Parathyroid adenoma (tissue), 2 donors: ENCODE measurements around the gene TMEM221.

ENCODE experiments used
- H2AFZ ChIP-seq: fragments of 300-600 bp; sonication (generic); one replicate; pipeline ENCODE4 v1.7.0; 2017; ENCODE audit warnings: antibody characterized with exemption, mild to moderate bottlenecking
- H3K27ac ChIP-seq: fragments of 300-600 bp; sonication (generic); one replicate; pipeline ENCODE4 v1.7.0; 2017
- H3K27me3 ChIP-seq: fragments of 300-600 bp; sonication (generic); one replicate; pipeline ENCODE4 v1.7.0; 2017; ENCODE audit warnings: low read length; ENCODE audit not compliant: control insufficient read depth, insufficient read depth
- H3K36me3 ChIP-seq: fragments of 300-600 bp; sonication (generic); one replicate; pipeline ENCODE4 v1.7.0; 2017; ENCODE audit warnings: low read length; ENCODE audit not compliant: control insufficient read depth, insufficient read depth
- H3K4me1 ChIP-seq: fragments of 300-600 bp; sonication (generic); one replicate; pipeline ENCODE4 v1.7.0; 2017; ENCODE audit warnings: control low read depth
- H3K4me2 ChIP-seq: fragments of 300-600 bp; sonication (generic); one replicate; pipeline ENCODE4 v1.7.0; 2017; ENCODE audit warnings: low read length
- H3K4me3 ChIP-seq: fragments of 300-600 bp; sonication (generic); one replicate; pipeline ENCODE4 v1.7.0; 2017; ENCODE audit warnings: low read depth, low read length
- H3K79me2 ChIP-seq: fragments of 300-600 bp; sonication (generic); one replicate; pipeline ENCODE4 v1.7.0; 2017; ENCODE audit warnings: control low read depth
- H3K9ac ChIP-seq: fragments of 300-600 bp; sonication (generic); one replicate; pipeline ENCODE4 v1.7.0; 2017; ENCODE audit warnings: mild to moderate bottlenecking
- H3K9me3 ChIP-seq: fragments of 300-600 bp; sonication (generic); one replicate; pipeline ENCODE4 v1.7.0; 2017; ENCODE audit warnings: low read length; ENCODE audit not compliant: control insufficient read depth
- CTCF ChIP-seq: fragments of 300-600 bp; sonication (generic); IDR thresholded peaks from one replicate; pipeline ENCODE4 v1.7.0; 2017; ENCODE audit warnings: antibody characterized with exemption, mild to moderate bottlenecking
- donor health status: primary hyperparathyroidism.

The TMEM221 gene

GRCh38 chr19:17447704-17448130 is 751 bp downstream of the TMEM221 start:
- no peak overlapping the region for H3K9ac ChIP-seq

GRCh38 chr19:17445526-17446165 is 2.8 kb downstream of the TMEM221 start:
- Histone ChIP-seq H3K4me2 (no peak overlapping the region), H3K27me3 (no peaks in the 10 kb centered on the region), H3K79me2 (no peaks in the 10 kb centered on the region), H2AFZ (no peak overlapping the region), H3K4me3 (no peak overlapping the region), H3K27ac (no peak overlapping the region), H3K9me3 (no peaks in the 10 kb centered on the region), H3K36me3 (no peaks in the 10 kb centered on the region), H3K9ac (no peak overlapping the region), H3K4me1 (no peaks in the 10 kb centered on the region)
- TF ChIP-seq CTCF = no peak

More at GRCh38 chr19:17447704-17448130, 751 bp downstream of the TMEM221 start:
- no peaks in the 10 kb centered on the region for H3K36me3 ChIP-seq
- peak overlapping the region; percentile 84 for H2AFZ ChIP-seq
- no peaks in the 10 kb centered on the region for H3K9me3 ChIP-seq
- H3K79me2 ChIP-seq = no peaks in the 10 kb centered on the region
- H3K4me1 ChIP-seq = no peaks in the 10 kb centered on the region
- H3K27ac ChIP-seq = no peak overlapping the region
- H3K4me2 ChIP-seq = peak overlapping the region; percentile 90
- no peak overlapping the region for H3K4me3 ChIP-seq
- no peak for TF ChIP-seq CTCF
- no peaks in the 10 kb centered on the region for H3K27me3 ChIP-seq

- TF ChIP-seq CTCF = peak; percentile 45
Observed at GRCh38 chr19:17441241-17442021, 7.0 kb downstream of the TMEM221 start.

GRCh38 chr19:17436874-17437267 is 11.6 kb downstream of the TMEM221 start:
- H3K27me3 ChIP-seq = no peaks in the 10 kb centered on the region
- no peak overlapping the region for H2AFZ ChIP-seq
- H3K9ac ChIP-seq = no peak overlapping the region
- no peak overlapping the region for H3K4me2 ChIP-seq
- H3K4me1 ChIP-seq = peaks cover 3% of the 10 kb centered on the region
- no peak overlapping the region for H3K27ac ChIP-seq
- H3K79me2 ChIP-seq = no peaks in the 10 kb centered on the region
- no peak for TF ChIP-seq CTCF
- no peaks in the 10 kb centered on the region for H3K9me3 ChIP-seq
- H3K36me3 ChIP-seq = no peaks in the 10 kb centered on the region
- no peak overlapping the region for H3K4me3 ChIP-seq

More at GRCh38 chr19:17441241-17442021, 7.0 kb downstream of the TMEM221 start:
- Histone ChIP-seq H3K27me3 (no peaks in the 10 kb centered on the region), H3K4me3 (no peak overlapping the region), H3K4me1 (no peaks in the 10 kb centered on the region), H3K79me2 (no peaks in the 10 kb centered on the region), H3K9me3 (no peaks in the 10 kb centered on the region), H3K9ac (no peak overlapping the region), H3K27ac (no peak overlapping the region), H3K36me3 (no peaks in the 10 kb centered on the region), H2AFZ (no peak overlapping the region), H3K4me2 (no peak overlapping the region)
